ENCODE measurements around the gene CCNE1. TPM values are rescaled to one million over a fixed set of nuclear protein-coding genes. Genes with fewer than 3 reads are reported as not detected.

Gene CCNE1
- total RNA-seq, 1 experiment from 2014 or later: 3.0 TPM

- TF ChIP-seq CTCF (IDR thresholded peaks at IDR 0.05; ENCODE audit: unreplicated experiment): no peak
- Mint-ChIP-seq H3K4me3 (ENCODE audit: unreplicated experiment) (peak overlapping the region; percentile 37), H3K27me3 (ENCODE audit: insufficient read depth, unreplicated experiment) (no peaks in the 10 kb centered on the region), H3K27ac (ENCODE audit: low read depth, unreplicated experiment) (no peak overlapping the region), H3K4me1 (ENCODE audit: insufficient read depth, unreplicated experiment) (peaks cover 7% of the 10 kb centered on the region), H3K9me3 (ENCODE audit: unreplicated experiment) (no peaks in the 10 kb centered on the region), H3K36me3 (ENCODE audit: insufficient read depth, unreplicated experiment) (no peaks in the 10 kb centered on the region)
- peak; percentile 22 for DNase-seq (ENCODE audit: unreplicated experiment)
- POLR2A ChIA-PET: interaction anchor here (1.8 kb wide), 1 partner anchor 14 kb away, joined by 4 read pairs; no protein-coding TSS in a partner anchor
- intact Hi-C loops (cut with micrococcal nuclease): no loop called here
- CTCF ChIA-PET: interaction anchor here (0.6 kb wide), 1 partner anchor 29 kb away, joined by 3 read pairs; no protein-coding TSS in a partner anchor
- BruUV-seq (replicated peaks): no TSS peak
Measured at GRCh38 chr19:29831041-29831548, 19.3 kb downstream of the CCNE1 start.

- BruUV-seq (replicated peaks): no TSS peak
- Mint-ChIP-seq H3K4me3 (ENCODE audit: unreplicated experiment) (no peak overlapping the region), H3K27ac (ENCODE audit: low read depth, unreplicated experiment) (no peak overlapping the region), H3K4me1 (ENCODE audit: insufficient read depth, unreplicated experiment) (peaks cover 7% of the 10 kb centered on the region), H3K36me3 (ENCODE audit: insufficient read depth, unreplicated experiment) (no peaks in the 10 kb centered on the region), H3K9me3 (ENCODE audit: unreplicated experiment) (no peaks in the 10 kb centered on the region), H3K27me3 (ENCODE audit: insufficient read depth, unreplicated experiment) (no peaks in the 10 kb centered on the region)
- DNase-seq (ENCODE audit: unreplicated experiment): no peak
- ChIA-PET POLR2A (interaction anchor here (1.8 kb wide), 1 partner anchor 14 kb away, joined by 4 read pairs; no protein-coding TSS in a partner anchor), CTCF (no interaction called here)
- no peak for TF ChIP-seq CTCF (IDR thresholded peaks at IDR 0.05; ENCODE audit: unreplicated experiment)
- intact Hi-C loops (cut with micrococcal nuclease): no loop called here
Measured at GRCh38 chr19:29831686-29832085, 19.9 kb downstream of the CCNE1 start.

GRCh38 chr19:29832801-29833200 is 21.0 kb downstream of the CCNE1 start:
- Mint-ChIP-seq H3K4me3 (ENCODE audit: unreplicated experiment) (no peak overlapping the region), H3K36me3 (ENCODE audit: insufficient read depth, unreplicated experiment) (no peaks in the 10 kb centered on the region), H3K9me3 (ENCODE audit: unreplicated experiment) (no peaks in the 10 kb centered on the region), H3K4me1 (ENCODE audit: insufficient read depth, unreplicated experiment) (peaks cover 7% of the 10 kb centered on the region), H3K27ac (ENCODE audit: low read depth, unreplicated experiment) (no peak overlapping the region), H3K27me3 (ENCODE audit: insufficient read depth, unreplicated experiment) (no peaks in the 10 kb centered on the region)
- no TSS peak for BruUV-seq (replicated peaks)
- ChIA-PET CTCF (no interaction called here), POLR2A (interaction anchor here (0.7 kb wide), 1 partner anchor 215 kb away, joined by 3 read pairs; no protein-coding TSS in a partner anchor)
- intact Hi-C loops (cut with micrococcal nuclease): no loop called here
- DNase-seq (ENCODE audit: unreplicated experiment): no peak
- TF ChIP-seq CTCF (IDR thresholded peaks at IDR 0.05; ENCODE audit: unreplicated experiment): no peak

GRCh38 chr19:29833614-29834261 is 21.9 kb downstream of the CCNE1 start:
- no peak for TF ChIP-seq CTCF (IDR thresholded peaks at IDR 0.05; ENCODE audit: unreplicated experiment)
- Mint-ChIP-seq H3K9me3 (ENCODE audit: unreplicated experiment) (no peaks in the 10 kb centered on the region), H3K27ac (ENCODE audit: low read depth, unreplicated experiment) (no peak overlapping the region), H3K4me3 (ENCODE audit: unreplicated experiment) (no peak overlapping the region), H3K36me3 (ENCODE audit: insufficient read depth, unreplicated experiment) (no peaks in the 10 kb centered on the region), H3K27me3 (ENCODE audit: insufficient read depth, unreplicated experiment) (no peaks in the 10 kb centered on the region), H3K4me1 (ENCODE audit: insufficient read depth, unreplicated experiment) (peaks cover 7% of the 10 kb centered on the region)
- intact Hi-C loops (cut with micrococcal nuclease): no loop called here
- ChIA-PET POLR2A (no interaction called here), CTCF (no interaction called here)
- no peak for DNase-seq (ENCODE audit: unreplicated experiment)
- no TSS peak for BruUV-seq (replicated peaks)
